ENCODE results near the gene DGKD.

Gene DGKD

DNA sequence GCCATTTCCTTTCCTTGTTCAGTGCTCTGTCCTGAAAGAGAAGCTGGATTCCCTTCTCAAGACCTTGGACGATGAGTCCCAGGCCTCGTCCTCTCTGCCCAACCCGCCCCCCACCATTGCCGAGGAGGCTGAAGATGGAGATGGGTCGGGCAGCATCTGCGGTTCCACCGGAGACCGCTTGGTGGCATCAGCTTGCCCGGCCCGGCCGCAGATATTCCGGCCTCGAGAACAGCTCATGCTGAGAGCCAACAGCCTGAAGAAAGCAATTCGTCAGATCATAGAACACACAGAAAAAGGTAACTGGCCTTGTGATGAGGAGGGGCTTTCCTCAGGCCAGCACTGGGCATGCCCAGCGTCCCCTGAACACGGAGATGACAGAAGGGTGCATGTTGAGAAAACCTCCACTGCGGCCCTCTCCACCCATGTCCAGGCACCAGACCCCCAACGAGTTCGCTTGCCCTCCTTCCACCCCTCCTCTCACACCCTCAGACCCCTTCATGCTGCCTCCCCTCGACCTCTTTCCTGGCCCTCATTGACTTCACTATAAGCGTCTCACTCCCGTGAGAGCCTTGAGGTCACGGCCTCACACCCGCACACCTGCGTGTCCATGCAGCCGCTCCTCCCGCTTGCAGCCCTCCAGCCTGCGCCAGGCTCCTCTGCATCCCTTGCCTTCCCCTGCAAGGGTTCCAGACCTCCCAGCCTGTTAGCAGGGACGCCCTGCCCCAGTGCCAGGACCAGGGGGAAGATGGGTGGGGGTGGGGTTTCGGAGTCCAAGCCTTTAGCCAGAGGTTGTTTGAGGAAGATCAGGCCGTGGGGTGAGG lies 95.0 kb downstream of the DGKD start:
- no peak for DNase-seq

DNA sequence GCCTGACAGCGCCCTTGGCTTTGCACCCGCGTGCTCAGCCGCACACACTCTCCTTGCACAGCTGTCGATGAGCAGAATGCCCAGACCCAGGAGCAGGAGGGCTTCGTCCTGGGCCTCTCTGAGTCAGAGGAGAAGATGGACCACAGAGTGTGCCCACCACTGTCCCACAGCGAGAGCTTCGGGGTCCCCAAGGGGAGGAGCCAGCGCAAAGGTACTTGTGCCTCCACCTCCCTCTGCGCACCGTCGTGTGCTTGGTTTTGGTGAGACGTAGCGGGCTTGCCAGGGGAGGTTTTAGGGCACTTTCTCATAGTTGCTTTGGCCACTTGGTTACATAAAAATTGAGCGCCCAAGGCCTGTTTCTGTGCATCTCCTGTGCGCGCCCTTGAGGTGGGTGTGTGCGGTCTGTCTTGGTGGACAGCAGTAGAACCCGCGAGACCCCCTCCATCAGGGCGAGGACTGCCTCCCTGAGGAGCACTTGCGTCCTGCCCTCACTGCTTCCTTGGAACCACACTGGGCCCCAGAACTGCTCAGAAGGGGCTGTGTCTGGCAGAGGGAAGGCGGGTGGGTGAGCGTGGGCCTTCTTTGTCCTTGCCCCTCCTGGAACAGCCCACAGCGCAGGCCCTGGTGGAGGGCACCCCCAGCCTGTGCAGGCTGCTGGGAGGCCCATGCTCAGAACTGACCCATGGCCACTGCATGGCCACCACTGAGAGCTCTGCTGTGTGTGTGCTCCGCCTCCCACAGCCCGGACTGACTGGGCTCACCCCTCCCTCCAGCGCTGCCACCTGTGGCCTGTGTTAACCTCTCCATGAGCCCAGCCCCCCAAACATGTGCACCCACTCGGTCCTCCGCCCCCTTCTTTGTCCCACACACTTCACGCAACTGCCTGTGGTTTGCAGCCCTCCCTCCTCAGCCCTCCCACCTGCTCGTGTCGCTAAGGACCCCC lies 95.9 kb downstream of the DGKD start:
- no peak for DNase-seq

DNA sequence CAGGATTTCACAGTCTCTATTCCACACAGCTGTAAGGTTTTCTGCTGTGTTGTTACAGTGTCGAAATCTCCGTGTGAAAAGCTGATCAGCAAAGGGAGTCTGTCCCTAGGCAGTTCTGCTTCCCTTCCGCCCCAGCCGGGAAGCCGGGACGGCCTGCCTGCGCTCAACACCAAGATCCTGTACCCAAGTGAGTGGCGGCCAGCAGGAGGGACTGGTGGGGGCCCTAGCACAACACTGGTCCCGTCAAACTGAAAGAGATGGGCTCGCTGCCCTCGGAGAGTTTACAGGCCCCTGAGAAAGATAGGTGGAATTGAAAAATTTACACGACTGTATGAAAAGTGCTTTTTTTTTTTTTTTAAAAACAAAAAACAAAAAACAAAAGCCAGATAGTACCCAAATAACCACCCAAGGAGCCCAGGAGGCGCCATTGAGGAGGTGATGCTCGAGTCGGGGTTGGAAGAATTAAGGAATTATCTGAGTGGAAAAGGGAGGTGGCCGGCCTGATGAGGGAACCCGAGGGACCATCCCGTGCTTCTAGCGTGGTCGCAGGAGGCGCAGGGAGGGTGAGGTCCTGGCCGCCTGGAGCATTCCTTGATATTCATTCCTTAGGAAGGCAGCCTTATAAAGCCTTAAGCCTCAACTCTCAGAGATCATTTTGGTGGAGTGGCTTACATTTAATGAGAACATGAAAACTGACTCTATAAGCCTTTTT lies 96.7 kb downstream of the DGKD start:
- no peak for DNase-seq

DNA sequence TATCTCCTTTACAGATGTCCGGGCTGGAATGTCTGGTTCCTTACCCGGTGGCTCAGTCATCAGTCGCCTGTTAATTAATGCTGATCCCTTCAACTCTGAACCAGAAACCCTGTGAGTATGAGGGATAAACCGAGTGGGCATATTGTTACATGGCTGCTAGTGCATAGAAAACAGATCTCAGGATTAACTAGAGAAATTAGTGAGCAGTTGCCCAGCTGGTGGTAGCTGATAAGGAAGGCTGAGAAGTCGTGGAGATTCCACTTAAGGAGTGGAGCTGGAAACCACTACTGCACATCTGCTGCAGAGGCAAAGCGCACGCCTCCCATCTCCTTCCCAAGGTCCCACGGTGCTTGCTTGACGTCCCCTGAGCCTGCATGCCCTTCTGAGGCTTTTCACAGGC lies 97.7 kb downstream of the DGKD start:
- DNase-seq = no peak

DNA sequence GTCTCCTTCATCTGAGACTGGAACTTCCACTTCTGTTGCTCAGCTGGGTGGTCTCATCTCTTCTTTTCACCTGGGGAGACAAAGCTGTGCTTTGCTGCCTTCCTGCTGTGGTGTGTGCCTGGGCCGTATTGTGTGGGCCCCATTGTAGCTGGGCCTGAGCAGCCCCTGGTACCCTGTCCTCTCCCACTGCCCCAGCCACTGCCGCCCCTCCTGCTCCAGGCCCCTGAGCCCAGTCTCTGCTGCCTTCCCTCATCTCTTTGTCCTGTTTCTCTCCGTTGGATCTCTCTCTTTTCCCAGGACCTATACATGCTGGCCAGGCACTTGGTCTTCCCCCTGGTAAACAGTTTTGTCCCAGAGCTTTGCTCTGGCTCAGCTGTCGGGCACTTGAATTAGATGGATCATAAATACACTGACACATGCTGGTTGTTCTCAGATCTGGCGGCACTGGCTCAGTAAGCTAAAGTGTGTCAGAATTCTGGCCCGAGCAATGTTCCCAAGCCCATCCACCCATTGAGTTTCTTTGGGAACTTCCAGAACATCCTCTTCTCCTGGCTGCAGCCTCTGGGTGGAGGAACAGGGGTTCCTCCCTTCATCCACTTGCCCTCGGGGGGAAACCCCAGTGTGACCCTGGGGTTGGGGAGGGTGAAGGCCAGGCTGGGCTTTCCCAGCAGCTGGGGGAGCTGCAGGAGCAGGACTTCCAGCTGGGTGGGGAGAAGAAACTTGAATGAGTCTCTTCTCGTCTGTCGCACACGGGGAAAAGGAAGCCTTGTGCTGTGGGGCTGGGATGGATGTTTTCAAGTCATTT lies 99.0 kb downstream of the DGKD start:
- DNase-seq = no peak

DNA sequence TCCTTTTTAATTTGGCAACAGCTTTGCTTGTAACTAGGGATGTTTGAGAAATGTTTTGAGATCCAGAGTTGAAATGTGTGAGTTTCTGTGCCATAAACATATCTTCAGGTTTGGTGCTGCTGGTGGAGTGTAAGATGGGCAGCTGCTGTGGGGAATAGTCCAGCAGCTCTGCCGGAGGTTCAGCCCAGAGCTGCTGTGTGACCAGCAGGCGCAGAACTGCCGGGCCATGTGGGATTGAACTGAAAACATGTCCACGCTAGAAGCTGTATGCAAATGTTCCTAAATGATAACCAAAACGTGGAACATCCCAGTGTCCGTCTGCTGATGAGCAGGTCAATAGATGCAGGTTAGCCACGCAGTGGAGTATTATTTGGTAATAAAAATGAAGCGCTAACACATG lies 99.6 kb downstream of the DGKD start:
- no peak for DNase-seq

DNA sequence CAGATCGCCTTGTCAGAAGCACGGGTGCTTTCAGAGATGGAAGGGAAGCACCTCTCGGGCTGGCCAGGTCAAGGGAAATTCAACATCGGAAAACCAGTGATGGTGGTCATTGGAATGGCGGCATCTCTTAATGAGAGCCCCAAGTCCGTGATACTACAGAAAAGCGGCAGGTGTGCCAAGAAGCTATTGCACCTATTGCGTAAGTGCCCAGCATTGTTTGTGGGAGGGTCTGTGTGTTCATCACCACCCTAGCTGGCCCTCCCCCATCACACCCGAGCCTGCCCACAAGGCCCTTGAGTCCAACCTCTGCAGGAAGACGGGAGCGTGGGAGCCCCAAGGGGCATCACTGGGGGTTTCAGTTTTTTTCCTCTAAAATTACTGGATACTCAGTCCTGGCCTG lies 100.7 kb downstream of the DGKD start:
- no peak for DNase-seq

DNA sequence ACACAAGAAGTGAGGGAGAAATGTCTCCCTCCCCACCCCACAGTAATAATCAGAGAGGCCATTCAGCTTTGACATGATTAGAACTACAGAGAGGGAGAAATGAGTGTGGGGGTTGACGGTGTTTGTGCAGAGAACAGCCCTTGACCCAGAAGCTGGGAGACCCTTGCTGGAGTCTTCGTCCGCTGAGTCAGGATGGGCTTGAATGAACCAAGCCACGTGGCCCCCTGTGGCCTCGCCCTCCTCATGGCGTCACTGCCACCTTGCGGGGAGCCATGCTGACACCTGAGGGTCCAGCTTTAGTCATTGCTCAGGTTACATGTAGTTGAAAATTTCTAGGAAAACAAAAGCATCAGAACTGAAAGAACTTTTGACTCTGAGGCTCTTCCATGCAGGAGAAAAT lies 101.2 kb downstream of the DGKD start:
- no peak for DNase-seq

DNA sequence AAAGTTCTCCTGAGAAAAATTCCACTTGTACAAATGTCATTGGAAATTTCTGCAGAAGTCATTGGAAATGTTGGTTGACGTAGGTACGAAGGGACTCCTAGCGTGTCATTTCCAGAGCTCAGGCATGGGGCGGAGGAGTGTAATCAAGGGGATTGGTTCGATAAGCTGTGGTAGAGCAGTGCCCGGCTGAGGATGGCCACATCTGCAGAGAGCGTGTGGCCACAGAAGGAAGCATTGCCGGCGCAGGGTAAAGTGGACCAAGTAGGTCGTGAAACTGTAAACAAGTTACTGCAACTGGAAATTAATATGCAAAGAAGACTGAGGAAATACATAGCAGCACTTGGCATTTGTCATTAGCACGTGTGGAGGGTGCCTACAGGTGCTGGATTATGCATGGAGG lies 101.8 kb downstream of the DGKD start:
- no peak for DNase-seq

DNA sequence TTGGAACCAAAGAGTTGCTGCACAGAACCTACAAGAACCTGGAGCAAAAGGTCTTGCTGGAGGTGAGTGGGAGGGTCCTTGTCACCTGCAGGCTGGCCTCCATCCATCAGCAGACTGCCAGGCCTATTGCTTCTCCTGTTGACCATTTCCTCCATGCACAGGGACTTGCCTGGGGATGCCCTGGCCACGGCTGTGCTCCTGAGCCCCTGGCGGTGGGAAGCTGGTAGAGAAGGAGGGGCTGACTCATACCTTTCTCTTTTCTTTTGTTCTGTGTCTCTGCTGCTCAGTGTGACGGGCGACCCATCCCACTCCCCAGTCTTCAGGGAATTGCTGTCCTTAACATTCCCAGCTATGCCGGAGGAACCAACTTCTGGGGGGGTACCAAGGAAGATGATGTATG lies 102.6 kb downstream of the DGKD start:
- DNase-seq = no peak

DNA sequence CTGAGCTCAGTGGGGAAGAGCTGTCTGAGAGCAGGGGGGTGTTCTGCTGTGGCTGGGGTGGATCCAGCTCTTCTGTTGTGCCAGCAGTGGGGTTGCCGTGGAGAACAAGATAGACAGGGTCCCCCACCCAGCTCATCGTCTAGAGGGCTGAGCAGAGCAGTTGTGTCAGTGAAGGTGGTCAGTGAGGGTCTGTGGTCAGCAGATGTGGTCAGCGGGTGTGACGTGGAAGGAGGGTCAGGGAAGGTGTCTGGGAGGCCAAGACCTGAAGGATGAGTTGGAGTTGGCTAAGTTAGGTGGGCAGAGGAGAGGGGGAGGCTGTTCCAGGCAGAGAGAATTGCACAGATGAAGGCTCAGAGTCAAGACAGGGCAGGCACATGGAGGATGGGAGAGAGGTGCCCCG lies 103.1 kb downstream of the DGKD start:
- DNase-seq = no peak

DNA sequence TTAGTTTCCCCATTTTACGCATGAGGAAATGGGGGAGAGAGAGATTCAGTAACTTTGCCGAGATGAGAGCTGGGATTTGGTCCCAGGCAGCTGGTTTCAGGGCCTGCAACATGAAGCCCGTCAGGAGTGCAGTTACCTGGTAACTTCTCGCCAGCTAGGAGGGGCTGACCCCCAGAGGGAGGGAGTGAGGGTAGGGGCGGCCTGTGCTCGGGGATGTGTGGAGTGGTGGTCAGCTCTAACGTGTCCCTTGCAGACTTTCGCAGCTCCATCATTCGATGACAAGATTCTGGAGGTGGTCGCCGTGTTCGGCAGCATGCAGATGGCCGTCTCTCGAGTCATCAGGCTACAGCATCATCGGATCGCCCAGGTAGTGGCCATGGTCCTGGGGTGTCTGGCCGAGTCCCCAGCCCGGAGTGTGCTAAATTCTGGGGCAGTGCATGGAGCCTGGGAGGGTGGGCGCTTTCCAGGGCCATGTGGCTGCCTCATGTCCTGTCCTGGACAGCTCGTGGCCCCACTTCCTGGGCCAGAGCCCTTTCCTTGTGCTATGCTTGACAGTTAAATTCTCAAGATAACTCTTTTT lies 103.8 kb downstream of the DGKD start:
- DNase-seq = no peak

DNA sequence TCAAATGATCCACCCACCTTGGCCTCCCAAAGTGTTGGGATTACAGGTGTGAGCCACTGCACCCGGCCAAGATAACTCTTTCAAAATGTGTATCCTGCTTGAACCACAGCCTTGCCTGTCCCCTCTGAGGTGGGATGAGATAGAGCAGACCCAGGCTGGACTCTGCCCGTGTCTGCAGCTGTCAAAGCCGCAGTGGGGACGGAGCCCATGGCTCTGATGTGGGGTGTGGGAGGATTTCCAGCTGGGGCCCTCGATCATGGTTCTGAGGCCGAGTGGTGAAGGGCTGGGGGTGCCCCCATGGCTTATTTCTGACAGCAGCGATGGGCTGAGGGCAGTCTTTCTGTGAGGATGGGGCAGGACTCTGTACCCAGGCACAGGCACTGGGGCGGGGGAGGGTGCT lies 104.5 kb downstream of the DGKD start:
- DNase-seq = no peak

DNA sequence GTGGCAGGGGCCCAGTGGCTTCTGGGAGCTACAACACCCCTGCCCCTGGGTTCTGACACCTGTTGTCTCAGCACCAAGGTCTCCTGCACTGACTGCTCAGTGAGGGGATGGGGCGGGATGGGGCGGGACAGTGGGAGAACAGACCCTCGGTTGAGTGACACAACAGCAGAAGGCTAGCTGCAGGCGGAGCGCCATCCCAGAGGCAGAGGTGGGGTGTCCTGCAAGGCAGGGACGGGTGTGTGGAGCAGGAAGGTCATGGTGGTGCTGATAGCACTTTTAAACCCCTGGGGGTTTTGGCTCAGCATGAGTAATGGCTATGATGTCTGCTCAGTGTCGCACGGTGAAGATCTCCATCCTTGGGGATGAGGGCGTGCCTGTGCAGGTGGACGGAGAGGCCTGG lies 105.1 kb downstream of the DGKD start:
- DNase-seq = no peak

DNA sequence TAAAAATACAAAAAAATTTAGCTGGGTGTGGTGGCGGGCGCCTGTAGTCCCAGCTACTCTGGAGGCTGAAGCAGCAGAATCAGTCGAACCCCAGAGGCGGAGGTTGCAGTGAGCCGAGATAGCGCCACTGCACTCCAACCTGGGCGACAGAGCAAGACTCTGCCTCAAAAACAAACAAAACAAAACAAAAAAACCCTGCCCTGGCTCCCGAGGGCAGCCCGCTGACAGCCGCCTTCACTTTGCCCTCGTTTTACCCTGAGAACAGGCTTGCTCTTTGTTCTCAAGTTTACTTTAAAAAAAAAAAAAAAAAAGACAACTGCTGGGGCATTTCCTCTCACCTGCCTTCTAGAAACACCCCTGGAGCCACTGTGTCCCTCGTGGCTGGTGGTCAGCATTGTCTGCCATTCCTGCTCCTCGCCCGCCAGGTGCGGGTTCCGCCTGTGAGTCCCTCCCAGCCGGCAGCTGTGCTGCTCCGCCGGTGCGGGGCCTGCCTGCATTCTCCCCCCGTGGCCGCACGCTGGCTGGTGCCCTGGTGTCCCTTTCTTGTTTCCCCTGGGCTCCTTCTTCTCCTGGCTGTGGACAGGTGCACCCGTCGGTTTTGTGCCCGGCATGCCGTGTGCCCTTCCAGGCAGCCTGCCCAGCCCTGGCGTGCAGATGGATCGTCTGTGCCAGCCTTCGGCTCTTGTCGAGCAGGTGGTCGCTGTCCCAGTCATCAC lies 106.6 kb downstream of the DGKD start:
- DNase-seq = no peak

DNA sequence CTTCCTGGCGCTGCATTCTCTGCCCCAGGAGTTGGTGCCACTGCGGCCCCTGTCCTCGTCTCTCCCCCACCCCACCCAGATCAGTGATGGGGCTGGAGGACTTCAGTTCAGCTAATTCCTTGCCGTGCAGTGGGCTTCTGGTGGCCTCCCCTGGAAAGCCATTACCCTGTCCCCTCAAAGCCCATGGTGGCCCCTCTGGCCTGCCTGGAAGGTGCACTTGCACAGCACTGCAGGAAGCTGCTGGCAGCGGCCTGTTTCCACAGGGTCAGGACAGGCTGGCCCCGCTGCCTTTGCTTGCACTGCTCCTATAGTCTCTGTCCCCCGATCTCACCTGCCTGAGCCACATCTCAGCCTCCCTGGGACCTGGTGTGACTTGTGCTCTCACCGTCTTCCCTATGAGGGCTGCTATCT lies 107.2 kb downstream of the DGKD start:
- DNase-seq = no peak

DNA sequence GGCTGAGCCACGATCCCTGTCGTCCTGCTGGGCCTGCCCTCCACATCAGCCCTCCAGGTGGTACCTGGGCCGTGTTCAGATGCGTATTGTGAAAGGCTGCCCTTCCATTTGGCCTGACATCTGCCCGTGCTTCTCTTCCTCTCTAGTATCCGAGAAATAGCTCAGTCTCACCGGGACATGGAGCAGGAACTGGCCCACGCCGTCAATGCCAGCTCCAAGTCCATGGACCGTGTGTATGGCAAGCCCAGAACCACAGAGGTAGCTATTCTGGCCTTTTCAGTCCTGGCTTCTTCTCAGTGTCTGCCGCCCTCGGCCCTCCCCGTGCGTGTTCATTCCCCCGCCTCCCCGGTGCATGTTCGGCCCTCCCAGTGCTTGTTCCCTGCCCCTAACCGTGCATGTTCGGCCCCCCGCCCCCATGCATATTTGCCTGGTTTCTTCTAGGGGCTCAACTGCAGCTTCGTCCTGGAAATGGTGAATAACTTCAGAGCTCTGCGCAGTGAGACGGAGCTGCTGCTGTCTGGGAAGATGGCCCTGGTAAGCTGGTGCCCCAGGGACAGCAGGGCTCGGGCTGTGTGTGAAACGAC lies 108.0 kb downstream of the DGKD start:
- no peak for DNase-seq

DNA sequence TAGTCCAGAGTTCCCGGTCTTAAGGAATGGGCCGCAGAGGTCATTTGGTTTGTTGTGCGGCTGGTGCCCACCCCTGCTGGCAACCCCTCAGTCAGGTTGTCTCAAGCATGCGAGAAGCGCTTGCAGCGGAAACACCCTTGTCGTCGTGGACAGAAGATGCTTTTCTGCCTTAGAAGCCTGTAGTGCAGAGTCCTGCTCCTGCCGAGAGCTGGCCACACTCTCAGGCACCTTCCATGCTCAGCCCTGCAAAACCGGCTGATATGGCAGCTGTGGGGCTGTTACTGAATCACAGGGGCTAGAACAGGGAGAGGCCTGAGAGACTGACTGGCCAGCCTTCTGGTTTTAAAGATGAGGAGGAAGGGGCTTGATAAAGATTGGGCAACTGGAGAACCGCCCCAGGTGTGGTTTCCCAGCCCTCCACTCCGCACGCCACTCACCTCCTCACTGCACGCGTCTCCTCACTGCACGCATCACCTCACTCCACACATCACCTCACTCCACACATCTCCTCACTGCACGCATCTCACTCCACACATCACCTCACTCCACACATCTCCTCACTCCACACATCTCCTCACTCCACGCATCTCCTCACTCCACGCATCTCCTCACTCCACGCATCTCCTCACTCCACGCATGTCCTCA lies 108.7 kb downstream of the DGKD start:
- no peak for DNase-seq

DNA sequence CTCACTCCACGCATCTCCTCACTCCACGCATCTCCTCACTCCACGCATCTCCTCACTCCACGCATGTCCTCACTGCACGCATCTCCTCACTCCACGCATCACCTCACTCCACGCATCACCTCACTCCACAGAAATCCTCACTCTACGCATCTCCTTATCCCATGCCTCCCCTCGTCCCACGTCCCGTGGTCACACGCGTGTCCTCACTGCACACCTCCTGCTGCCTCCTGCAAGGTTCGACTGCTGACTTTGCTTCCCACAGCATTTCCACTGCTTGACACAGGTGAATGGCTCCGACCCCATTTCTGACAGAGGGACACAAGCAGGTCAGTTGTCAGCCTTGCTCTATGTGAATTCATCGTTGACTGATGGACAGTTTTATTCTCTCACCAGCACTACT lies 109.3 kb downstream of the DGKD start:
- DNase-seq = no peak

DNA sequence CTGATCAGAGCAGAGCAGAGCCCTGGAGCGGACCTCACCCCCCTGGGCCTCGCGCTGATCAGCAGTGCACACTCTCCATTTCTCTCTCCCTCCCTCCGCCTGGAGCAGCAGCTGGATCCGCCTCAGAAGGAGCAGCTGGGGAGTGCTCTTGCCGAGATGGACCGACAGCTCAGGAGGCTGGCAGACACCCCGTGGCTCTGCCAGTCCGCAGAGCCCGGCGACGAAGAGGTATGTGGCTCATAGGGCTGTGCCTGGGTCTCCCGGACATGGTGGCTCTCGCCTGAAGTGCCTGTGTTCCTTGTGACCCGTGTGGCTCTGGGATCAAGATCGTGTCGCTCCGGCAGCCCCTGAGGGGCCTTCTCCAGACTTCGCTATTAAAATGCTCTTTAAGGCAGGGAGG lies 109.8 kb downstream of the DGKD start:
- DNase-seq = no peak
